ENCODE data around the gene EIF4G2. TPM values are rescaled to one million over a fixed set of nuclear protein-coding genes. Genes with fewer than 3 reads are reported as not detected.

Gene EIF4G2
- total RNA-seq, 2 donors from 2014 or later, result 726 to 854 TPM

DNA sequence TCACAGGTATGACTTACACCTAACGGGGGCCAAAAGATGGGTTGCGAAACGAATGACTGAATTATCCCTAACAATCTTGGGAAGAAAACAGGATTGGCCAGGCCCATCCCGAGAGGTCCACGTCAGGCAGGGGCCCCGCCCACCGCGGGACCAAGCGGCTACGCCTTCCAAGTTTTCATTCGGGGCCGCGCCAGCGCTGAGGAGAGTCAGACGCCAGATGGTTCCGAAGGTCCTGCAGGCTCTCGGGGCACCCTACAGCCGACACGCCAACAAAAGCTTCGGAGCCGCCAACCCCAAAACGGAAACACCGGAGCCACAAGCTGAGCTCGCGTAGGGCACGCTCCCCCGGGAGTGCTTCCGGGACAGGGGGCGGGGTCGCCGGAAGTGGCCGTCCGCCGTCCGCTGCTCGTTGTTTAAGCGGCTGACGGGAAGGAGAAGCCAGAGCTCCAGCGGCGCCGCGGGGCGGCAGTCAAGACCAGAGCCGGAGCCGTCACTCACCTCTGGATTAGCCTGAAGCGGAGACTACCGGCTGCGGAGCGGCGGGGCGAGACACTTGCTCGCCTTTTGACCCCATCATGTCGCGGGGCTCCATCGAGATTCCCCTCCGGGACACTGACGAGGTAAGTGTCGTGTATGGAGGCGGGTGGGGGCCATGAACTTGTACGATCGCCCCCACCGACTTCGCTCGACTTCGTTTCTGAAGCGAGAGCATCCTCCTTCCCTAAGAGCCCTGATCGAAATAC is 57.7 kb downstream of the EIF4G2 start, which contains the start of gene CTR9:
Gene CTR9, plus strand, starts transcription at position 409 of the 743 bp plus-strand sequence. Its CDS starts 167 bp downstream, at position 576.
- DNase-seq (peak; percentile 93 to 95), ATAC-seq (peak; percentile 95)
- intact Hi-C loops (cut with DNase I, micrococcal nuclease), result no loop called here

DNA sequence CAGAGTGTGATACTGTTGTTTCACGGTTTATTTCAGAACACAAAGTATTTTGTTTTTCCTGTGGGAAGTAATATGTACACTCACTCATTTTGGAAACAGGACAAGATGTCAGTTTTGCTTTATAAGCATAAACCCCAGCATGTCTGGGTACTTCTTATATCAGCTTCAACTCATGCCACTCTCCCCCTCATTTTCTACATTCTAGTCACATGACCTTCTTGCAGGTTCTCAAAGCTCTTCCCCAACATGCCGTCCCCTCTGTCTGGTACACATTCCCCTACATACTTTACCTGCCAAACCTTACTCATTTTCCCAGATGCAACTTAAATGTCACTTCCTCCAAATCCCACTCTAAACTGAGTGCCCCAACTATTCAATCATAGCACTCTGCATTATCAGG is 59.2 kb downstream of the EIF4G2 start:
- intact Hi-C loops (cut with DNase I, micrococcal nuclease), result no loop called here
- ATAC-seq, result no peak
- no peak for DNase-seq

DNA sequence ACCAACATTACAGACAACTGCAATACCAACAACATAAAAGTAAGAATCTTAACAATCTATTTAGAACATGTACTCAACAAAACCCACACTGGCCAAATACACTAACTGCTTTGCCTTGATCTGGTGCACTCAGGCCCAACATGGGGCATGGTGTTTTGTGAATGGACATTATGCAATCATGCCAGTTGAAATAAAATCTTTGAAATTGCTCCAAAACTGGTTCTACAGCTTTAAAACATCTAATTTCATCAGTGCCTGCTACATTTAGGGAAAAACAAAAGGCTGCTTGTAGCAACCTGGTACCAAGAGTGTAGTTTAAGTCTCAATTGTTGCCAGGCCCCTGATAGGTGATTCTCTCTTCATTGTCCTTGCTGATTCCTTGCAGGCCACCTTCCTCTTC is 61.0 kb downstream of the EIF4G2 start:
- no peak for ATAC-seq
- intact Hi-C loops (cut with DNase I, micrococcal nuclease), result no loop called here
- DNase-seq, result no peak

Other genes starting within 250 kb of the EIF4G2 start
- gene LYVE1, start 240.3 kb downstream of the EIF4G2 start, total RNA-seq, result 10 to 100 TPM; 31.3 to 39.4 TPM
- gene IRAG1, start 115.2 kb downstream of the EIF4G2 start, total RNA-seq, result 10 to 100 TPM in 1 of 2 donors, 1 to 10 TPM in 1; 7.7 to 22.9 TPM
- 10 to 100 TPM; 26.9 to 35.0 TPM for gene CTR9, start 57.7 kb downstream of the EIF4G2 start, total RNA-seq
- 10 to 100 TPM; 36.9 to 37.5 TPM for gene ZBED5, start 49.1 kb upstream of the EIF4G2 start, total RNA-seq